Measurements from ENCODE around the gene PROC.

GRCh38 chr2:127434515-127434914 is 16.3 kb downstream of the PROC start:
- TF ChIP-seq CTCF (conservative IDR thresholded peaks at IDR 0.05; ENCODE audit: low read length) (no peak), EZH2phosphoT487 (IDR thresholded peaks at IDR 0.05; ENCODE audit: borderline replicate concordance, low read depth, low read length) (no peak)
